Common myeloid progenitor, CD34-positive (primary cell): Measurements from ENCODE around the gene TRIM14.
"Not testable (repeated sequence)": the region's sequence is repeated elsewhere in the genome, so short reads cannot be mapped to it uniquely, and the experiment has no call there.

Experiments used
- CTCF ChIA-PET: fragments of 350-600 bp; sonication (Branson Sonifier 250); formaldehyde crosslinking; loops from one replicate; lab custom pipeline; 2021; ENCODE audit warnings: antibody characterized with exemption; lab: Charles Lee
- POLR2A ChIA-PET: fragments of 350-600 bp; sonication (Branson Sonifier 250); formaldehyde crosslinking; loops from one replicate; lab custom pipeline; 2021; ENCODE audit warnings: antibody characterized with exemption; lab: Charles Lee
- DNase-seq, 3 donors: peaks; one replicate each; pipeline versions ENCODE4 v3.0.0 to v3.0.0-alpha.2; 2013
- H3K27ac ChIP-seq, 2 experiments: 1 replicate in 1 of 2; 2 replicates in 1 of 2; pipeline ENCODE4 v1.7.0; 2013; ENCODE audit warnings: inconsistent platforms in 2 of 2, low read length in 2 of 2, mild to moderate bottlenecking in 2 of 2, low read depth in 1 of 2, moderate library complexity in 1 of 2; ENCODE audit not compliant: severe bottlenecking in 2 of 2, insufficient read depth in 1 of 2, poor library complexity in 1 of 2
- H3K27me3 ChIP-seq, 5 experiments: replicated peaks in 2 of 5; 1 replicate in 3 of 5; 2 replicates in 2 of 5; pipeline versions ENCODE4 v1.6.1 to v1.7.0; 2013; ENCODE audit warnings: low read length in 4 of 5, mild to moderate bottlenecking in 2 of 5, moderate library complexity in 2 of 5, inconsistent platforms in 1 of 5; ENCODE audit not compliant: insufficient read depth in 5 of 5, control insufficient read depth in 4 of 5
- H3K36me3 ChIP-seq, 4 experiments: 1 replicate in 2 of 4; 2 replicates in 2 of 4; pipeline versions ENCODE4 v1.6.1 to v1.7.0; 2013; ENCODE audit warnings: low read length in 3 of 4, control low read depth in 1 of 4, mild to moderate bottlenecking in 1 of 4; ENCODE audit not compliant: control insufficient read depth in 4 of 4, insufficient read depth in 4 of 4
- H3K4me1 ChIP-seq, 4 experiments: 1 replicate in 3 of 4; 2 replicates in 1 of 4; pipeline versions ENCODE4 v1.6.1 to v1.7.1; 2013; ENCODE audit warnings: low read length in 3 of 4, mild to moderate bottlenecking in 3 of 4, control low read depth in 1 of 4, inconsistent platforms in 1 of 4, moderate library complexity in 1 of 4; ENCODE audit not compliant: control insufficient read depth in 4 of 4, insufficient read depth in 4 of 4; ENCODE audit errors: control extremely low read depth in 1 of 4
- H3K4me3 ChIP-seq, 7 experiments: 1 replicate in 4 of 7; 2 replicates in 3 of 7; pipeline versions ENCODE4 v1.5.1 to v1.7.0; 2013; ENCODE audit warnings: mild to moderate bottlenecking in 7 of 7, low read length in 6 of 7, moderate library complexity in 6 of 7, inconsistent platforms in 2 of 7, low read depth in 2 of 7, control low read depth in 1 of 7; ENCODE audit not compliant: insufficient read depth in 4 of 7, control insufficient read depth in 1 of 7; ENCODE audit errors: extremely low read depth in 1 of 7
- H3K9me3 ChIP-seq, 5 experiments: 1 replicate in 4 of 5; 2 replicates in 1 of 5; pipeline versions ENCODE4 v1.6.1 to v1.7.1; 2013; ENCODE audit warnings: low read length in 4 of 5, mild to moderate bottlenecking in 2 of 5, inconsistent platforms in 1 of 5, low read depth in 1 of 5, moderate library complexity in 1 of 5; ENCODE audit not compliant: control insufficient read depth in 4 of 5, insufficient read depth in 2 of 5; ENCODE audit errors: control extremely low read depth in 1 of 5
- WGBS: methylation state at CpG from one replicate; pipeline ENCODE4 v1.1.5; 2013; ENCODE audit not compliant: insufficient coverage; 5-methylcytosine and 5-hydroxymethylcytosine counted together

TRIM14 gene

GRCh38 chr9:98134702-98135557, 15.9 kb upstream of the TRIM14 start:
- Histone ChIP-seq H3K9me3 (no peaks in the 10 kb centered on the region), H3K4me3 (no peak overlapping the region), H3K36me3 (peaks cover 0 to 4% (median 0%) of the 10 kb centered on the region in 4 experiments), H3K27me3 (no peaks in the 10 kb centered on the region), H3K4me1 (peaks cover 0 to 3% (median 0%) of the 10 kb centered on the region in 4 experiments), H3K27ac (no peak overlapping the region)
- no peak for DNase-seq
- CTCF ChIA-PET = interaction anchor here (1.2 to 1.4 kb wide), 2 partner anchors 13 to 16 kb away, joined by 3 to 4 read pairs; partner anchors contain the start of gene TRIM14
- POLR2A ChIA-PET = no interaction called here
- WGBS = 87% methylated on average over 11 of the region's 12 CpGs

- Histone ChIP-seq H3K27ac (no peak overlapping the region), H3K4me3 (no peak overlapping the region), H3K36me3 (peaks cover 0 to 4% (median under 1%) of the 10 kb centered on the region in 4 experiments), H3K27me3 (no peaks in the 10 kb centered on the region), H3K4me1 (peaks cover 0 to 13% (median 0%) of the 10 kb centered on the region in 4 experiments), H3K9me3 (no peaks in the 10 kb centered on the region)
- WGBS = 98% methylated on average over 7 of the region's 14 CpGs
- ChIA-PET CTCF (interaction anchor here (0.8 to 0.9 kb wide), 2 partner anchors 15 to 103 kb away, joined by 3 read pairs; no protein-coding TSS in a partner anchor), POLR2A (interaction anchor here (0.6 kb wide), 1 partner anchor 43 kb away, joined by 4 read pairs; no protein-coding TSS in a partner anchor)
- no peak for DNase-seq
These were observed 14.0 kb upstream of the TRIM14 start for GRCh38 chr9:98132806-98133631.

GRCh38 chr9:98132158-98132557, 13.1 kb upstream of the TRIM14 start:
- Histone ChIP-seq H3K27ac (no peak overlapping the region), H3K4me1 (peaks cover 0 to 13% (median 0%) of the 10 kb centered on the region in 4 experiments), H3K9me3 (no peaks in the 10 kb centered on the region), H3K4me3 (no peak overlapping the region), H3K27me3 (no peaks in the 10 kb centered on the region), H3K36me3 (peaks cover 0 to 6% (median 2%) of the 10 kb centered on the region in 4 experiments)
- 98% methylated on average over 9 of the region's 9 CpGs for WGBS
- ChIA-PET CTCF (interaction anchor here (1.5 kb wide), 1 partner anchor 130 kb away, joined by 3 read pairs; no protein-coding TSS in a partner anchor), POLR2A (no interaction called here)
- DNase-seq = no peak

- CTCF ChIA-PET = no interaction called here
These were observed 11.7 kb upstream of the TRIM14 start for GRCh38 chr9:98130576-98131228.

GRCh38 chr9:98130060-98130459, 11.0 kb upstream of the TRIM14 start:
- DNase-seq, H3K36me3 ChIP-seq, H3K27ac ChIP-seq, H3K27me3 ChIP-seq, CTCF ChIA-PET, H3K9me3 ChIP-seq, POLR2A ChIA-PET, H3K4me3 ChIP-seq: not testable (repeated sequence)
- H3K4me1 ChIP-seq = peaks cover 0 to 13% (median 0%) of the 10 kb centered on the region in 4 experiments
- 99% methylated on average over 4 of the region's 4 CpGs for WGBS

More at GRCh38 chr9:98130576-98131228, 11.7 kb upstream of the TRIM14 start:
- Histone ChIP-seq H3K4me3 (no peak overlapping the region), H3K9me3 (no peaks in the 10 kb centered on the region), H3K36me3 (peaks cover 0 to 8% (median 3%) of the 10 kb centered on the region in 4 experiments), H3K27ac (no peak overlapping the region), H3K27me3 (no peaks in the 10 kb centered on the region), H3K4me1 (peaks cover 0 to 13% (median 0%) of the 10 kb centered on the region in 4 experiments)
- DNase-seq = no peak
- POLR2A ChIA-PET = no interaction called here
- WGBS = 96% methylated on average over 10 of the region's 13 CpGs

- ChIA-PET POLR2A (no interaction called here), CTCF (interaction anchor here (0.7 kb wide), 1 partner anchor 18 kb away, joined by 3 read pairs; no protein-coding TSS in a partner anchor)
- WGBS = 89% methylated on average over 4 of the region's 10 CpGs
- H3K4me1 ChIP-seq = peaks cover 0 to 9% (median 0%) of the 10 kb centered on the region in 4 experiments
- no peak overlapping the region for H3K4me3 ChIP-seq
- peaks cover 0 to 8% (median 1%) of the 10 kb centered on the region in 4 experiments for H3K36me3 ChIP-seq
- no peaks in the 10 kb centered on the region for H3K9me3 ChIP-seq
- peak in 2 of 3 donors; percentile 51 to 57 for DNase-seq
- no peak overlapping the region for H3K27ac ChIP-seq
- no peaks in the 10 kb centered on the region for H3K27me3 ChIP-seq
These were observed 10.4 kb upstream of the TRIM14 start for GRCh38 chr9:98129451-98129881.
